C4-2B (cell line): ENCODE data around the gene SHB.

Experiments
- CTCF ChIP-seq: fragments of 450-650 bp; conservative IDR thresholded peaks from 2 replicates; pipeline ENCODE4 v1.5.1; 2017; ENCODE audit warnings: mild to moderate bottlenecking
- ZFX ChIP-seq: fragments of 450-650 bp; IDR thresholded peaks from 2 replicates; pipeline ENCODE4 v1.6.1; 2017

- TF ChIP-seq CTCF, result no peak
- TF ChIP-seq ZFX, result no peak
Measured at GRCh38 chr9:38019731-38020130, 49.3 kb downstream of the SHB start.
